HG02943 (cell line): ENCODE data around the gene PSD2.

Experiments
- ATAC-seq: cut with Tn5 transposase; IDR thresholded peaks from one replicate; pipeline ENCODE4 v1.9.1; 2021; ENCODE audit warnings: mild to moderate bottlenecking, low read depth, moderate library complexity; ENCODE audit not compliant: unreplicated experiment

The PSD2 gene

DNA sequence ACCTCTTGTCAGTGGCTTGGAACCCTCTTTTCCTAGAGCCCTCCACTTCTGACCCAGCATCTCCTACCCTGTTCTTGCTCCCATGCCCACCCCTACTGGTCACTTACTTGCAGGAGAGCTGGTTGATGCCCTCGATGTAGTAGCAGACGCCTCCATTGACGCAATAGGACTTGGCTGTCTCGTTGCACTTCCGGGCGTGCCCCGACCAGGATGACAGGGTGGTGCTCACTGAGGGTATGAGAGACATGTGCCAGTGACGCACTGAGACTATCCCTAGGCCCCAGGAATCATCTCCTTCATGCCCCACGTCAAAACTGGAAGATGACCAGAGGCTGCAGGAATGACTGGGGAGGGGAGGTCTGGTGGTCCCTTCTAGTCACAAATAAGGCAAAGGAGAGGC lies 76.0 kb downstream of the PSD2 start:
- ATAC-seq: no peak

DNA sequence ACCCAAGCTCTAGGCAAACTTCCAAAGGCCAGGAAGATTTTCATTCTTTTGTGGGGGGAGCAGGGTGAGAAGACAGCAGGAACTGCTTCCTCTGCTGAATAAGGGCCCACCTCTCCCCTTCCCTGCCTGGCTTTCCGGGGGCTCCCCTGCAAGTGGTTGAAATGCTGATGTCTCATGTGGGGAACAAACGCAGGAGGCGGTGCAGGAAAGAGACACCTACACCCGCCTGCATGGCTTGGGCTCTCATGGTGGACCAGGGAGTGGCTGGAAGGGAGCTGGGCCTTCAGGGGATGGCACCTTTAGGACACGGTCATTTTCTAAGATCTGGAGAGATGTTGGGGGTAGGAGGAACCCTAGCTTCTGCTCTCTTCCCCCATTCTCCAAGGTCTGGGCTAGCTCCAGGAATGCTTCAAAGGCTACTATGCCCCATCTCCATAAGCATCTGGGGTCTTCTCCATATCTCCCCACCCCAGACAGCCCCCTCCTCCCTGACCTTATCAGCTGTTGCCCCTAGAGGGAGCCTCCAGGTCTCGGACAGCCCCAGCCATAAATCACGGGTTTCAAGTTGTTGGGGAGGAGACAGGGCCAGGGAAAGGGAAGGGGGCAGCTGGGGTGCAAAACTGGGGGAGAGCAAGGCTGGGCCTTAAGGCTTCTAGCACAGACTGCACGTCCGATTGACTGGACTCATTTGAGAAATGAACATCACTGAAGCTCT lies 76.6 kb downstream of the PSD2 start:
- ATAC-seq: no peak

GRCh38 chr5:139872851-139873794 lies 77.5 kb downstream of the PSD2 start:
- ATAC-seq: no peak

DNA sequence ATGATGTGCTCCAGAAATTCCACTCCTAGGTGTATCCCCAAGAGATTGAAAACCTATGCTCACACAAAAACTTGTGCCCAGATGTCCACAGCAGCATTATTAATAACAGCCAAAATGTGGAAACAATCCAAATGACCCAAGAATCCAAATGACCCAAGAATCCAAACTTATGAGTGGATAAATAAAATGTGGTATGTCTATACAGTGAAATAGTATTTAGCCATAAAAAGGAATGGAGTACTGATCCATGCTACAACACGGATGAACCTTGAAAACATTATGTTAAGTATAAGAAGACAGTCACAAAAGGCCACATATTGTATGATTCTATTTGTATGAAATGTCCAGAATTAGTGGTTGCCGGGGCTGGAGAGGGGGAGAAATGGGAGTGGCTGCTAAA lies 80.3 kb downstream of the PSD2 start:
- ATAC-seq: no peak

GRCh38 chr5:139877129-139877597 lies 81.6 kb downstream of the PSD2 start:
- no peak for ATAC-seq

DNA sequence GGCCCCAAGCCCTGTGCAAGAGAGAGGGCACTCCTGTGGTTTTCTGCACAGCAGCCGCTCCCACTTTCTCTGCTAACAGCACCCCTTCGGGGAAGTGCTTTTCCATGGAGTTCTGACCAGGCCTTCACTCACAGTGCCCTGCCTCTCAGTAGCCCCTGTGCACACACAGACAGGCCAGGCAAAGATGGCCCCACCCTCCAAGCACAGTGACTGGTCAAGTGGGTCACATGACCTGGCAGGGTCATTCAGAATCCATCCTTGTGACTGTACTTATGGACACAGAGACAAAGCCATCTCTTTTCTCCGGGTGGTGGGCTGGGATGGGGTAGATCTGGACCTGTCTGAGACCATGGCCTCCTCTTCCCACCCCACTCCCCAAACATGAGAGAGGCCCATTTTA lies 82.5 kb downstream of the PSD2 start:
- no peak for ATAC-seq

- ATAC-seq: no peak
Observed at GRCh38 chr5:139880416-139881142, 85.0 kb downstream of the PSD2 start.

GRCh38 chr5:139881143-139881733 lies 85.6 kb downstream of the PSD2 start:
- no peak for ATAC-seq

- no peak for ATAC-seq
Observed at GRCh38 chr5:139882316-139882715, 86.7 kb downstream of the PSD2 start.

GRCh38 chr5:139882961-139883539 lies 87.4 kb downstream of the PSD2 start:
- no peak for ATAC-seq

DNA sequence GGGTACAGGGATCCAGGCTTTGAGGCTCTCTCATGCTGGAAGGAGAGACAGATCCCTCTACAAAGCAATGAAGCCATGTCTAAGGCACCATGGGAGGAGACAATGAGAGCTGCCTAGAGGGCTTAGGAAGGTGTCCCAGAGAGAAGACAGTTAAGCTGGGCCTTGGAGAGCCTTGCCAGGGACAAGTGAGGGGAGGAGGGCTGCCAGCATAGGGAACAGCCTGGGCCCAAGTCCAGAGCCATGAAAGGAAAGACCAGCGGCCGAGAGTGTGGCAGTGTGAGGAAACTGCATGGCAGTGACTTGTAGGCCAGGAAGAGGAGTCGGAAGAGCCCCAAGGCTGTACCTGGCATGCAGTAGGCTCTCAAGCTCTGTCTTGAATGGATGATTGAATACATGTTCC lies 88.5 kb downstream of the PSD2 start:
- no peak for ATAC-seq

- no peak for ATAC-seq
Observed at GRCh38 chr5:139884734-139885133, 89.1 kb downstream of the PSD2 start.

GRCh38 chr5:139885172-139885856 lies 89.7 kb downstream of the PSD2 start:
- no peak for ATAC-seq

GRCh38 chr5:139885857-139886208 lies 90.2 kb downstream of the PSD2 start:
- ATAC-seq: no peak

GRCh38 chr5:139886213-139886612 lies 90.6 kb downstream of the PSD2 start:
- ATAC-seq: no peak

DNA sequence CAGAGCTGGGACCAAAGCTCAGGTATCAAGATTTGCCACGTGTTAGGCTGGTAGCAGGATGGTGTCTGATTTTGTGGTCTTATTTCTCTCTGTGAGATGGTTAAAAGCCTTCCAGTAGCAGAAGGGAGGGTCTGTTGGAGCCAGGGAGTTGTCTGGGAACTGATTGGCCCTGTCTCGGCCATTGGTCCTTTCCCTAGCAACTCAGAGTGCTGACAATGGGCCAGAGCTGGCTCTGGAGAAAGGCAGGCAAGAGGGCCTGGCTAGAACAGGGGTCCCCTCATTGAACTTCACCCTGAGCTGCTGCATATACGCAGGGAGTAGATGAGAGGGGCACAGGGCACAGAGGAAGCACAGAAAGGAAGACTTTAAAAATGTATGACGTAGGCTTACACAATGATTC lies 92.8 kb downstream of the PSD2 start:
- no peak for ATAC-seq

DNA sequence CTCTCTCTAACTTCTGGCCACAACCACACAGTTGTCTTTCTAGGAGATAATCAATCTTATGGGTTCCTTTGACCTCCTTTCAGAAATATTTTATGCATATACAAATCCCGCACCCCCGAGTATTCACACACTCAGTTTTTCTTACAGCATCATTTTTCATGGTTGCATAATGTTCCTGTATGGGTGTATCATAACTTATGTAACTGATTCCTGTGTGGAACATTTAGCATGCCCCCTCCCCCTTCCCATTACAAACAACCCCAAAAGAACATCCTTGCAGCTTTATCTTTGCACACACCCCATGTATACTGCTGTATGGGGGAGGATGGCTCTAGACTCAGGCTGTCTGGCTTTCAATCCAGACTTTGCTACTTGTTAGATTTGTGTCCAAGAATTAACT lies 93.8 kb downstream of the PSD2 start:
- no peak for ATAC-seq

DNA sequence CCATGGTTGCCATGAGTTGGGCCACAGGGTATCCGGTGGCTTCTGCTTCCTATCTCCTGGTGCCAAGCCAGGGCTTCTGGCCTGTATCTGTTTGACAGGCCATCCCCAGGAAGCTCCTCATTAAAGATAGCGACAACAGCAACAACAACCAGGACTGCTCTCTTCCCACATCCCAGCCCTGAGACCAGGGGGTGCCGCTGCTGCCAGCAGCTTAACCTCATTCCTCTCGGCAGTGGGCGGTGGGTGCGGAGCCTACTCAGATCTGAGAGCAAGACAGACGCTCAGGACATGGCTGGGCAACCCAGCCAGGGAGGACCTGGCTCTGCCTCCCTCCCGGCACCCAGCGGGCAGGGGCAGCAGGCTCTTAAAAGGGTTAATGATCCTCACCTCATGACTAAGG lies 98.3 kb downstream of the PSD2 start:
- ATAC-seq: no peak
